Measurements from ENCODE around the gene BRS3. TPM values are rescaled to one million over a fixed set of nuclear protein-coding genes. Genes with fewer than 3 reads are reported as not detected.

The BRS3 gene
- total and polyA plus RNA-seq, 9 of the 15 experiments (the other 6 are each of a cell fraction or from before 2014, with no cell fraction given) = not detected

GRCh38 chrX:136497556-136498052, 9.9 kb downstream of the BRS3 start, which contains the start of gene HTATSF1 (continued):
- TF ChIP-seq CHD1 (IDR thresholded peaks at IDR 0.05; ENCODE audit: low read length) = peak; percentile 56
- 0 out of 2 replicates have a peak, but pooled peaks have one; percentile 11 for TF ChIP-seq FOSL1 (tag; conservative IDR thresholded peaks at IDR 0.05)
- no peak for TF ChIP-seq MAFG (tag; conservative IDR thresholded peaks at IDR 0.05)
- TF ChIP-seq E2F4 (CRISPR knock-in tag; IDR thresholded peaks at IDR 0.05; ENCODE audit: low read depth) = no peak
- no peak for TF ChIP-seq TCF7L2 (IDR thresholded peaks at IDR 0.05; ENCODE audit: low read depth, low read length)
- TF ChIP-seq ZFP91 (CRISPR knock-in tag; IDR thresholded peaks at IDR 0.05) = no peak
- TF ChIP-seq ZNF24 (IDR thresholded peaks at IDR 0.05) = no peak
- peak; percentile 41 for TF ChIP-seq RBBP5 (IDR thresholded peaks at IDR 0.05; ENCODE audit: borderline replicate concordance, insufficient read depth, low read length, poor library complexity, severe bottlenecking)
- no peak for TF ChIP-seq POLR2B (IDR thresholded peaks at IDR 0.05; ENCODE audit: low read depth, partially characterized antibody)
- TF ChIP-seq ZNF143 (CRISPR knock-in tag; IDR thresholded peaks at IDR 0.05) = no peak
- TF ChIP-seq SMAD3 (CRISPR knock-in tag; conservative IDR thresholded peaks at IDR 0.05) = no peak
- TF ChIP-seq SAP30 (IDR thresholded peaks at IDR 0.05; ENCODE audit: borderline replicate concordance, insufficient read depth, low read depth, low read length, poor library complexity, severe bottlenecking) = peak; percentile 42
- no peak for TF ChIP-seq ZBTB34 (CRISPR knock-in tag; IDR thresholded peaks at IDR 0.05)
- peak in 1 of 2 experiments; percentile 27; a peak in 1 of 4 replicates for TF ChIP-seq HDAC1 (IDR thresholded peaks at IDR 0.05)
- no peak for TF ChIP-seq ZNF644 (tag; IDR thresholded peaks at IDR 0.05; ENCODE audit: low read depth)
